Dermis lymphatic vessel endothelial cell (primary cell): ENCODE measurements around the gene BBX. TPM values are rescaled to one million over a fixed set of nuclear protein-coding genes. Genes with fewer than 3 reads are reported as not detected.

Source experiments
- total RNA-seq: library from RNA; depleted of rRNA; stranded (reverse); fragments of >200 nt; gene quantifications from 2 replicates; pipeline ENCODE4 v1.2.1, GENCODE V29; 2014

BBX gene
- 33.4 and 47.6 TPM in 2 replicates for total RNA-seq

DNA sequence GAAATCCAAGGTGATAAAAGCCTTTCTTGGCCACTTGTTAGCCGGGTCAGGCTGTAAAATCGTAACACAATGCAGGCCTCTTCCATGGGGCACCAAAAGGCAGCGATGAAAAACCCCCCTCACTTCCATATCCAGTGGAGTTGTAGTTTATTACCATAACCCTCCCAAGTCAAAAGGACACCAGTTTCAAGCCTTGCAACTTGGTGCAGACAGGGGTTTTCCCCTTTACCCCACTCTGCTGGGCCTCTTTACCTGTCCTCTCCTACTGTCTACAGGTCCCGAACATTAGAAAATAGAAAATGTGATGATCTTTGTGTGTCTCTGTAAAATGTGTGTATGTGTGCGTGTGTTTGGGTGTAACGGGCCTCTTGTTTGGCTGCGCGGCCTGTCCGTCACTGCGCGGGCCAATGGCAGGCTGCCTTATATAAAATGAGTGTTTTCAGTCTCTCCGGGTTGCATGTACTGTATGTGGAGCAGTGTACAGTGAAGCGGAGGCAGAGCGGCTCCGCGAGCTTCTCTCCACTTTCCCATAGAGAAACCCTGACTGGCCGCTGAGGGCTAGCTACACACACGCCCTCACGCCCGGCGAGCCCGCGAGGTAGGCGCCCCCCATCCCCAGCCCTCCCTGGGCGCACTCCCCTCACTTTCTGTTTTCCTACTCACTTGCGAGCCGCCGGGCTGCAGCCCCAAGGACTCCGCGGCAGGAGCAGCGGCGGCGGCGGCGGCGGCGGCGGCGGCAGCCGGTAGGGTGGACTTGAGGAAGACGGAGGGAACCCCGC is at the start of gene BBX:
BBX (plus strand) TSS at position 453 of the 779 bp plus-strand sequence. CDS start 187,499 bp downstream, outside the sequence.

Other genes with a start within 250 kb of the BBX start
- not detected in 2 replicates for gene CCDC54, start 145.5 kb upstream of the BBX start, total RNA-seq